SK-N-SH (cell line): ENCODE data around the gene LGALS3BP.

Experiments used
- EP300 ChIP-seq, 2 experiments: IDR thresholded peaks; 2 replicates each; pipeline versions ENCODE4 v1.4.0 to v1.6.1; 2012; ENCODE audit warnings: borderline replicate concordance in 1 of 2, low read depth in 1 of 2, low read length in 1 of 2
- EZH2phosphoT487 ChIP-seq: fragments of 200-600 bp; sonication (generic); IDR thresholded peaks from 2 replicates; pipeline ENCODE4 v1.6.1; 2017; ENCODE audit warnings: low read depth, mixed run types, mild to moderate bottlenecking, antibody characterized with exemption, moderate library complexity, borderline replicate concordance
- FOXM1 ChIP-seq: IDR thresholded peaks from 2 replicates; pipeline ENCODE4 v1.4.0; 2012; ENCODE audit warnings: low read depth, mild to moderate bottlenecking
- RCOR1 ChIP-seq: fragments of 150-350 bp; IDR thresholded peaks from 2 replicates; pipeline ENCODE4 v1.6.1; 2017; ENCODE audit warnings: antibody characterized with exemption, low read length
- SIN3A ChIP-seq: IDR thresholded peaks from 2 replicates; pipeline ENCODE4 v1.6.1; 2012; ENCODE audit warnings: low read depth, mild to moderate bottlenecking, low read length, moderate library complexity, borderline replicate concordance
- TAF1 ChIP-seq: IDR thresholded peaks from 2 replicates; pipeline ENCODE4 v1.6.1; 2012; ENCODE audit warnings: low read depth, mild to moderate bottlenecking, low read length, moderate library complexity, borderline replicate concordance
- TCF12 ChIP-seq: IDR thresholded peaks from 2 replicates; pipeline ENCODE4 v1.4.0; 2012
- YY1 ChIP-seq: IDR thresholded peaks from 2 replicates; pipeline ENCODE4 v1.4.0; 2012; ENCODE audit warnings: low read depth, mild to moderate bottlenecking
- TF ChIP-seq, protein P1 (sequence below): fragments of 200-600 bp; sonication (generic); IDR thresholded peaks from 2 replicates; pipeline ENCODE4 v1.6.1; 2017; ENCODE audit warnings: antibody characterized with exemption, mild to moderate bottlenecking, moderate library complexity

DNA sequence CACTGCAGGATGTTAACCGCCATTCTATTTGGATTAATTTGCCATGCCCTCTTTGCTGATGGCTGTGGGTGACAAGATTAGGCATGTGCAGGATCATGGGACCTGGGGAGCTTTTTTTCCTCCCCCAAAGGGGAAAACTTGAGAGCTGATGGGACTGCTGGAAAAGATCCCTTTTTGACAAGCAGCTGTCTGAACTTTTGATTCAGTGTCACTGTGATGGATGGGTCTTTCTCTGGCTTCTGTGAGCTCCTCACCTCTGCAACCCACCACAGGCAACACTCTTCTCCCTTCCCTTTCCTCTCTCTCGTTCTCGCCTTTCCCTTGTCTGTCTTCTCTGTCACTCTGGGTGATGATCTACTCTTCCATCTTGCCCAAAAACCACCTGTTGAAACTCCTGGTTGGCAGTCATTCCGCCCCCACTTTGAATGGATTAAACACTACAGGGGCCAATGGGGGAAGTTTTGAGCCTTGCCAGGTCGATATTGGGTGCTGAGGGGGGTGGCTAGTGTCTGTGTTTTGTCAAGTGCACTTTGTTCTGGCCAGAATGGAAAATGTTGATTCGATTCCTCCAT is 32.9 kb upstream of the LGALS3BP start:
- TF ChIP-seq FOXM1 (no peak), EP300 (IDR thresholded peaks at IDR 0.05; ENCODE audit: borderline replicate concordance in 1 of 2, low read depth in 1 of 2, low read length in 1 of 2) (no peak), TCF12 (no peak), TAF1 (no peak), SIN3A (no peak), EZH2phosphoT487 (no peak), RCOR1 (no peak), YY1 (no peak)
- TF ChIP-seq, protein P1, sequence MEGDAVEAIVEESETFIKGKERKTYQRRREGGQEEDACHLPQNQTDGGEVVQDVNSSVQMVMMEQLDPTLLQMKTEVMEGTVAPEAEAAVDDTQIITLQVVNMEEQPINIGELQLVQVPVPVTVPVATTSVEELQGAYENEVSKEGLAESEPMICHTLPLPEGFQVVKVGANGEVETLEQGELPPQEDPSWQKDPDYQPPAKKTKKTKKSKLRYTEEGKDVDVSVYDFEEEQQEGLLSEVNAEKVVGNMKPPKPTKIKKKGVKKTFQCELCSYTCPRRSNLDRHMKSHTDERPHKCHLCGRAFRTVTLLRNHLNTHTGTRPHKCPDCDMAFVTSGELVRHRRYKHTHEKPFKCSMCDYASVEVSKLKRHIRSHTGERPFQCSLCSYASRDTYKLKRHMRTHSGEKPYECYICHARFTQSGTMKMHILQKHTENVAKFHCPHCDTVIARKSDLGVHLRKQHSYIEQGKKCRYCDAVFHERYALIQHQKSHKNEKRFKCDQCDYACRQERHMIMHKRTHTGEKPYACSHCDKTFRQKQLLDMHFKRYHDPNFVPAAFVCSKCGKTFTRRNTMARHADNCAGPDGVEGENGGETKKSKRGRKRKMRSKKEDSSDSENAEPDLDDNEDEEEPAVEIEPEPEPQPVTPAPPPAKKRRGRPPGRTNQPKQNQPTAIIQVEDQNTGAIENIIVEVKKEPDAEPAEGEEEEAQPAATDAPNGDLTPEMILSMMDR: no peak
